Urinary bladder (tissue), 4 donors: ENCODE measurements around the gene DLK1. TPM values are rescaled to one million over a fixed set of nuclear protein-coding genes. Genes with fewer than 3 reads are reported as not detected.

Experiments used
- DNase-seq: peaks from one replicate; pipeline ENCODE4 v3.0.0-alpha.2; 2015; ENCODE audit errors: extremely low spot score
- H3K27ac ChIP-seq: one replicate; pipeline ENCODE4 v1.5.1; 2013; ENCODE audit warnings: low read depth, mild to moderate bottlenecking, moderate library complexity
- H3K36me3 ChIP-seq: one replicate; pipeline ENCODE4 v1.6.1; 2013; ENCODE audit warnings: mild to moderate bottlenecking, moderate library complexity; ENCODE audit not compliant: insufficient read depth
- H3K4me1 ChIP-seq: one replicate; pipeline ENCODE4 v1.6.1; 2013; ENCODE audit warnings: mild to moderate bottlenecking, moderate library complexity; ENCODE audit not compliant: insufficient read depth
- H3K4me3 ChIP-seq: one replicate; pipeline ENCODE4 v1.5.1; 2013; ENCODE audit warnings: low read depth, low read length
- WGBS: extraction: QIAGEN DNeasy Blood & Tissue Kit; methylation state at CpG from one replicate; pipeline ENCODE4 v1.1.7; 2013; 5-methylcytosine and 5-hydroxymethylcytosine counted together
- polyA plus RNA-seq: library from polyadenylated mRNA; stranded (reverse); fragments of 200-250 nt; gene quantifications from one replicate; pipeline ENCODE4 v1.2.3, GENCODE V29; 2013
- total RNA-seq: library from RNA; depleted of rRNA; stranded (reverse); fragments of >200 nt; gene quantifications from one replicate; pipeline ENCODE4 v1.2.3, GENCODE V29; 2014
- donor health status: healthy with polysubstance abuse.
- donor health status: healthy.

Gene DLK1
- total and polyA plus RNA-seq, 2 donors = 7.1 to 87.3 TPM

DNA sequence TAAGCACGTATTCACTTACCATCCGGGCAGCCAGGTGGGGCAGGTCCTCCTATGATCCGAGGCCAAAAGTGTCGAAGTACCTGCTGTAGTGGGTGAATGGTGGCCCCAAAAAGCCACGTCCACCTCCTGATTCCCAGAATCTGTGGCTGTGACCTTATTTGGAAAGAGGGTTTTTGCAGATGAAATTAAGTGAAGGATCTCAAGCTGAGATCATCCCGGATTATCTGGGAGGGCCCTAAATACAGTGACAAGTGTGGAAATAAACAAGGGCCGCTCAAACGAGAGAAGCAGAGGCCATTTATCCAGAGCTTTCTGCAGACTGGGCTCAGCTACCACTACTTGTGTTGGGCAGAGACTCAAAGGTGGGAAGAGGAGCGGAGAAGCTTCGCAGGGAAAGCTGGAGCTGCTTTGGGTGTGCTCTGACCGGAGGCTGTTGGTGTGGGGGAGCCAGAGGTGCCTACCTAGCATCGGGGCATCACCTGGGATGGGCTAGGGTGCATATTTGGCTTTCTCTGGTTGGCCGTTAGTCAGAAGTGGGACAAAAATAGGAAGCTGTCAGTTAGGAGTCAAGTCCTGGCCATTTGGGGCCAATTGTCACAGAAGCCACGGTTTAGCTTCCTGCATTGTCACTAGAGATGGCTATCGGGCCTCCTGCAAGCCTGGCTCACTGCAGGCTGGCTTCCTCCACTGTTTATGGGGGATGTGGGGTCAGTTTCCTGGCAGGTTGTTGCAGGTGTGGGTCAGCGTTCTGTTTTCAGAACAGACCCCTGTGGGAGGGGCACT, 27.8 kb upstream of the DLK1 start:
- no peak for DNase-seq
- WGBS = 79% methylated on average over 16 of the region's 16 CpGs
- no peaks in the 10 kb centered on the region for H3K4me1 ChIP-seq
- no peak overlapping the region for H3K4me3 ChIP-seq
- no peak overlapping the region for H3K27ac ChIP-seq
- H3K36me3 ChIP-seq = no peaks in the 10 kb centered on the region

DNA sequence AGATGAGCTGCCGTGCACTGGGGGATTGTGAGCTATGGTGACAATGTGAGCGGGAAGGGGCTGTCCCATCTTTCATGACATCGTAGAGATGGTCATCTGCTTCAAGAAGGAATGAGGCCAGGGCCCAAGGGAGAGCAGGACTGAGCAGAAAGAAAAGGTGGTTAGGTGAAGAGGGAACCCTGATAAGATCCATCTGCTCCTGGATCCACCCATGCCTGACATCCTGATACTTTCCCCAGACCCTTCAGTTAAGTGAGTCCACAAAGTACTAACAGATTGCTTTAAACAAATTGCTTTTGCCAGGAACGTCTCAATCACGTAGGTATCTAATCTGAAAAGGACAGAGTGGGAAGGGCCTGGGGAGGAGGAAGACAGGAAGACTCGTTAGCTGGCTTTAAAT, 25.4 kb upstream of the DLK1 start:
- no peaks in the 10 kb centered on the region for H3K4me1 ChIP-seq
- WGBS = 91% methylated on average over 6 of the region's 6 CpGs

DNA sequence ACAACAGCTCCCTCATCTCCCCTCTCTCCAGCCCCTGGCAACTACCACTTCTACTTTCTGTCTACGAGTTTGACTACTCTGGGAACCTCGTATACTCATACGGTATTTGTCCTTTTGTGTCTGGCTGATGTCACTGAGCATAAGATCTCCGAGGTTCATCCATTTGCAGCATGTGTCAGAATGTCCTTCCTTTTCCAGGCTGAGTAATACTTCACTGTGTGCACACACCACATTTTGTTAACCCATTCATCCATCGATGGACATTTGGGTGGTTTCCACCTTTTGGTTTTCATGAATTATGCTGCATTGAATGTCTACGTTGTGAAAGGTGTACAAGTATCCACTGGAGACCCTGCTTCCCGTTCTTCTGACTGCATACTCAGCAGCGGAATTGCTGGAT, 24.1 kb upstream of the DLK1 start:
- WGBS = 93% methylated on average over 8 of the region's 8 CpGs
- no peaks in the 10 kb centered on the region for H3K4me1 ChIP-seq
- no peaks in the 10 kb centered on the region for H3K36me3 ChIP-seq
- DNase-seq = no peak
- no peak overlapping the region for H3K27ac ChIP-seq
- no peak overlapping the region for H3K4me3 ChIP-seq

More for the DNA sequence above, 25.4 kb upstream of the DLK1 start:
- Histone ChIP-seq H3K4me3 (no peak overlapping the region), H3K27ac (no peak overlapping the region), H3K36me3 (no peaks in the 10 kb centered on the region)
- DNase-seq = no peak

DNA sequence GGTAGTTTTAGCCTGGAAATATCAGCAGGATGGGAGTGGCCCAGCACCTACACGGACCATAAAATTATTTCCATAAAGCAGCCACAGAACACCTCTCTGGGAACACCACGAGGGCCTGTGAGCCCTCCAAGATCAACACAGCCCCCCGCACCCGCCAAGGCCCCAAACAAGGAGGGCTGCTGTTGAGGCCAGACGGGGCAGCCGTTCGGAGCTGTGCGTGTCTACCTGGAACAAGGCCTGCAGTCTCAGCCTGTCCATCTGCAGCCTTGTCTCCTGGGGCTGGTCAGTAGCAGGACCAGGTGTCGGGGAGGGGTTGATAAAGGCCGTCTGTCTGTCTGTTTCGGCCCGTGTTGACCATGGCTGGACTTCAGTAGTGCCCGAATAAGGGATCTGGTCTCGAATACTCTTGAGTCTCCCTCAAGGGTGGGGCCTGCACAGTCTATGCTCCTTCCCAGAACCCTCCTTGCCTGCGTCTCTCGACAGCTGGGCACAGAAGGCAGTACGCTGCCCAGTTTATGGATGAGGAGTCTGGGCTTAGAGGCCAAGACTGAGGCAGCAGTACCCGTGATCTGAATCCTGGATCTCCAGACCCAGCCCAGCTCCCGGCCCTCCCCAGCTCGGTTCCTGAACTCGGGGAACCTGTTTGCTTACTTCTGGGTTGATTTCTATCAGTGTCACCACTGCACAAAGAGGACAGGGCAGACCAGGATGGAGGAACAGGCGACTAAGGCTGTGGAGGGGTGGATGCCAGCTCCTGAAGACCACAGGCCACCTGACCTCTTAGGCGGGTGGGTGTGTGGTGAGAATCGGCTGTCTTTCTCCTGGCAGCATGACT, 23.1 kb upstream of the DLK1 start:
- no peak for DNase-seq
- WGBS = 87% methylated on average over 24 of the region's 24 CpGs

DNA sequence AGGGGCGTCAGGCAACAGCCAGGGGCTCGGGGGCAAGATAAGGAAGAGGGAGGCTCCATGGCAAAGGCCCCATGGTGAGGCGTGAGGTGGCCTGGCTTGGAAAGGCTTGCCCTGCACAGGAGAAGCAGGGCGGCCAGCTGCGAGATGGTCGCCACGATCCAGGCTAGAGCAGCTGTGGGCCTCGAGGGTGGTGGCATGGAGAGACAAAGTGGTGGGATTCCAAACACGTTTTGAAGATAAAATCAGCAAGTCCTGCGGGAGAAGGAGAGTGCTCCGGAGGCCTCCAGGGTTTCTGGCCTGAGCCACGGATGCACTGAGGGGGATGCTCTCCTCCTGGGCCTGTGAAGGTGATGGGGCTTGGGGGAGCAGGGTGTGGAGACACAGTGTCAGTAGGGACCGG, 20.5 kb upstream of the DLK1 start:
- no peak for DNase-seq
- H3K27ac ChIP-seq = no peak overlapping the region
- H3K4me1 ChIP-seq = no peaks in the 10 kb centered on the region
- 81% methylated on average over 13 of the region's 13 CpGs for WGBS
- H3K4me3 ChIP-seq = no peak overlapping the region
- no peaks in the 10 kb centered on the region for H3K36me3 ChIP-seq

More for the DNA sequence above, 23.1 kb upstream of the DLK1 start:
- H3K36me3 ChIP-seq = no peaks in the 10 kb centered on the region
- H3K4me3 ChIP-seq = no peak overlapping the region
- H3K27ac ChIP-seq = no peak overlapping the region
- no peaks in the 10 kb centered on the region for H3K4me1 ChIP-seq

DNA sequence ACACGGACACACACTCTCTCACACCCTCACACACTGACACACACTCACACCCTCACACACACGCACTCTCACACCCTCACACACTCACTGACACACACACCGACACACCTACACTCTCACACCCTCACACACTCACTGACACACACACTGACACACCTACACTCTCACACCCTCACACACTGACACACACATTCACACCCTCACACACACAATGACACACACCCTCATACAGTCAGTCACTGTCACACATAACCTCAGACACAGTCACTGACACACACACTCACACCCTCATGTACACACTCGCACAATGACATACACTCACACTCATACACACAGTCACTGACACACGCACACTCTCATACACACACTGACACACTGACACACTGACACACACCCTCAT, 19.8 kb upstream of the DLK1 start:
- 84% methylated on average over 5 of the region's 5 CpGs for WGBS
- no peak for DNase-seq
- Histone ChIP-seq H3K4me1 (no peaks in the 10 kb centered on the region), H3K27ac (no peak overlapping the region), H3K4me3 (no peak overlapping the region), H3K36me3 (no peaks in the 10 kb centered on the region)

DNA sequence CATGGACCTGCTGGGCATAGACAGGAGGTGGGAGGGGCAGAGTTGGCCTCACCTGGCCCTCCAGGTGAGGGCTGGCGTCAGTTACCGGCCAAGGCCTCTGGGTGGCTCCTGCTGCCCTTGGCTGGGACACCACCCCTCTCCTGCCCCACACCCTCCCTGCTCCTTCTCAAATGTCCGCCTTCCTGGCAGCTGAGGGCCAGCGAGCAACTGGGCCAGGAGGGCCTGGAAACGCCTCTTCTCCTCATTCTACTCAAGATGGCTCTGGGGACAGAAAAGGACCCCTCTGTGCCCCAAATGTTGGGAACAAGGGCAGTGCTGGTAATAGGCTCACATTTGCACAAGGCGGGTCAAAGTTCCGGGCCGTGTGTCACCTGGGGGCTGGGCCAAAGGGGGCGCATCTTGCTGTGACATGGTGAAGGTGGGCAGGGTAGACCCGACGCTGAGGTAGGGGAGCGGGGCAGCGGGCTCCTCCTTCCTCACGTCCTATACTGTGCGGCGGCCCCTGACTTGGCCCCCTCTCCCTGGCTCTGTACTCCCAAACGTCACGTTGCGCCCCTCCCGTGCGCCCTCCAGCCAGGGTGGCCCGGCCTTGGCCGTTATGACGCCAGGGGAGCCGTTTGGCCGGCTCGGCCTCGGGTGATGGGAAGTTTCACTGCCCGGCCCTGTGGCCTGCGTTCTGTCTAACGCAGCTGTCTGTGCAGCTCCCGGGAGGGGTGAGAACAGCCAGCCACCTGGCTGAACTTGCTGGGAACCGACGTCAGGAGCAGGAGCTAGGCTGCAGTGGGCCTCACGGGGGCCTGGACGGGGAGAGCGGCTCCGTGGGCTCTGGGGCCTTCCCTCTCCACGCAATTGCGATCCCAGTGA, 18.0 kb upstream of the DLK1 start:
- H3K4me3 ChIP-seq = no peak overlapping the region
- DNase-seq = no peak
- WGBS = 42% methylated on average over 40 of the region's 40 CpGs
- no peaks in the 10 kb centered on the region for H3K36me3 ChIP-seq
- no peak overlapping the region for H3K27ac ChIP-seq
- H3K4me1 ChIP-seq = no peaks in the 10 kb centered on the region

DNA sequence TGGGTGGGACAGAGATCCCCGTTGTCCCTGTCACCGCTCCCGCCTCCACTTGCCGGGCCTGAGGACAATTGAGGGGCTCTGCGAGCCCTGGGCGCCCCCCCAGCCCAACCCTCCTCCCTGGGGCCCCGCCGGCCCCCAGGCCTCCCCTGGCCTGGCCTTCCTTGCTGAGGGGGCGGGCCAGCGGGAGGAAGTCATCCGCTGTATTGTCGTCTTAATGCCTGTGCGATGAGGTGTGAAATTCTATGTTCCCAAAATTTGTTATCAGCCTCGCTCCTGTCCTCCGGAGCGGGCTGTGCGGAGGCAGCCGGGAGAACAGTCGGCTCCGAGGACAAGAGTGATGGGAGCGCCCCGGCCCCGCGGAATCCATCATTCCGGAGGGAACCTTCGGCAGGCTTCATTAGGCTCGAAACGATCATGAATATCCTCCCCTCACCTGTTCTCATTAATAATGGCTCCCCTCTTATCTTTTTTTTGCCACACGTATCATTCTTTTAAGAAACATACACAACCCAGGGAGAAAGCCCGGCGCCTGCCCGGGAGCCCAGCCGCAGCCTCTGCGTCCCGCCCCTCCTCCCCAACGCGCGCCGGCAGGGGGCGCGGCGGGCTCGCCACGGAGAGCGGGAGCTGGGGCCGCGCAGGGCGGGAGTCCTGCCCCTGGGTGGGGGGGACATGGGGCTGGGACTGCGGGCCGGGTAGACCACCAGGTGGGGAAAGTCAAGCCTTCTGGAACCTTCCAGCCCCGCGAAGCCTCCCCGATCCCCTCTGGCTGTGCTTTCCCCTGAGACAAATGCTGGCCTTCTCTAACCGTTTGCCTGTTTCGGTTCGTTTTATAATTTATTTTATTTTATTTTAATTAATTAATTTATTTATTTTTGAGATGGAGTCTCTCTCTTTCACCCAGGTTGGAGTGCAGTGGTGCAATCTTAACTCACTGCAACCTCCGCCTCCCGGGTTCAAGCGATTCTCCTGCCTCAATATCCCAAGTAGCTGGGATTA, 17.1 kb upstream of the DLK1 start:
- Histone ChIP-seq H3K27ac (no peak overlapping the region), H3K36me3 (no peaks in the 10 kb centered on the region), H3K4me1 (no peaks in the 10 kb centered on the region), H3K4me3 (no peak overlapping the region)
- WGBS = 29% methylated on average over 59 of the region's 59 CpGs
- no peak for DNase-seq

DNA sequence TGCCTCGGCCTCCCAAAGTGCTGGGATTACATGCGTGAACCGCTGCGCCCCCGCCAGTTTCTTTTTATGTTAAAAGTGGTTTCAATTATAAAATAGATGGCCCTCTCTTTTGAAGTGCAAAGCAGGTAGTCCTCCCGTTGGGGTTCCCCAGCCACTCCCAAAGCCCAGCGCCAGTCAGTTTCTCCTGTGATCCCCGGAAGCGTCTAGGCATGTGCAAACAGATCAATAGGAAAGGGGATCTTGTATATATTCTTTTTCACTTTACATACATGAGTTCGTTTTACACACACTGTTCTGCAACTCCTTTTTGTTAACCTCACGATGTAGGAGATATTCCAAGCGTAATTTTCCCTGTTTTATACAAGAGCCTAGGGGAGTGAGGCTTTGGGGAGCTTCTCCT, 16.3 kb upstream of the DLK1 start:
- Histone ChIP-seq H3K27ac (no peak overlapping the region), H3K36me3 (no peaks in the 10 kb centered on the region), H3K4me1 (no peaks in the 10 kb centered on the region), H3K4me3 (no peak overlapping the region)
- WGBS = 89% methylated on average over 12 of the region's 12 CpGs
- DNase-seq = no peak

DNA sequence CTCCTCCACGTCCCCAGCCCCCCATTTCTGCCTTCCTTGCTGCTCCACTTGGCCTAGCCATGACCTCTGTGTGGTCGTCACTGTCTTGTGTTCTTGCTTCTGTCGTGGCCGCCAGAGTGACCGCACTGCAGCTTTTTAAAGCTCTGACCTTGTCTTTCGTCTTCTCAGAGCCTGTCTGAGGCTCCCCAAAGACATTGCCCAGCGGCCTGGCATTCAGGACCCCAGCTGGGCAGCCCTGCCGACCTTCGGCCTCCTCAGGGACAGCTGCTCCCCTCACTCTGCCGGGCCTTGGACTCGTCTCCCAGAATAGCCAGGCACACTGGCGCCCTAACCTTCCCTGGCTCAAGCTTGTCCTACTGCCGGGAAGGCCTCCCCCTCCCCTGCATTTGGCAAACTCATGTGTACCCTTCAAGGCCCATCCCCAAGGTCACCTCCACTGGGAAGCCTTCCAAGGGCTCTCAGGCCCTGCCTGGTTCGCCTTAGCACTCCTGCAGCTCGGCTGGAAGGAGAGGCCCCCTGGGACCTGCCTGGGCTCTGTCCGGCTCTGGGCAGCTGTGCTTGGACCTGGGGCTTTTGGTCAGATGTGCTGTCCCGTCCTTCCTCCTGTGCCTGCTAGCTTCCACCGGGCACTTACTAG, 15.7 kb upstream of the DLK1 start:
- no peak overlapping the region for H3K27ac ChIP-seq
- no peak for DNase-seq

DNA sequence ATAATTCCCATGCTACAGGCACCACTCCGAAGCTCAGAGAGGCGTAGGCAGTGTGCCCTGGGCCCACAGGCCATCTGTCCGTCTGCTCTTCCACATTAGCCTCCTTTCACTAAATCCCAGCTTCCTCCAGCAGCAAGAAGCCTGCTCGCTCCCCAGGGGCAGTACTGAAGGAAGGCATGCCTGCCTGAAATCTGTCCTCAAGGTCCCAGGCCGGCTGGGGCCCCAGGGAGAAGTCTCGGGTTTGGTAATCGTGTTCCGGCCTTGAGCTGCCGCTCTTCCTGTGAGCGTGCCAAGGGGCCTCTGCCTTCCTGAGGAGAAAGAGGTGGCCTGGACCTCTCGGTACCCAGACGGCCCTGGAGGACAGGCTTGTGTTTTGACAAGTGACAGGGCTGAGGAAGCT, 15.2 kb upstream of the DLK1 start:
- no peak overlapping the region for H3K27ac ChIP-seq
- no peak overlapping the region for H3K4me3 ChIP-seq
- H3K36me3 ChIP-seq = no peaks in the 10 kb centered on the region
- DNase-seq = no peak
- 83% methylated on average over 12 of the region's 12 CpGs for WGBS
- H3K4me1 ChIP-seq = no peaks in the 10 kb centered on the region

More for the DNA sequence above, 15.7 kb upstream of the DLK1 start:
- WGBS = 88% methylated on average over 18 of the region's 18 CpGs
- H3K36me3 ChIP-seq = no peaks in the 10 kb centered on the region
- no peak overlapping the region for H3K4me3 ChIP-seq
- H3K4me1 ChIP-seq = no peaks in the 10 kb centered on the region

DNA sequence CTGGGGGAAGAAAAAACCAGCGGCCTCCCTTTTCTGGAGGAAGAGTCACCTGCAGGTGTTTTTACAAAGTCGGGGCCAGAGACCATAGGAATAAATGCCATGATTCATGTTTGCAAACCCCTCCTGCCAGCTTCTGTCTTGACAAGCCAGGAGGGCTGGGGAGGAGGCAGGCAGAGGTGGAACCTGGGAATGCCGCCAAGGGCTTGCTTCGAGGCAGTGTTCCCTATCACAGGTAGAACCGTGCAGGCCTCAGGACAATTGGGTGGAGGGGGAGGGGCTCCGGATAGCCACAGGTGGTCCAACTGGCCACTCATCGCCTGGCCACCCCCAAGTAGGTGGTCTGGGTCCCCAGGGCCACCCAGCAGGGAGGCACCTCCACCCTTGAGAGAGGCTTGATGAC, 14.2 kb upstream of the DLK1 start:
- 82% methylated on average over 7 of the region's 7 CpGs for WGBS
- Histone ChIP-seq H3K4me3 (no peak overlapping the region), H3K4me1 (no peaks in the 10 kb centered on the region), H3K36me3 (no peaks in the 10 kb centered on the region), H3K27ac (no peak overlapping the region)
- no peak for DNase-seq
